ENCODE measurements around the gene BEND2.

BEND2 gene

GRCh38 chrX:18206657-18207056 is 14.0 kb downstream of the BEND2 start:
- no peak for DNase-seq (ENCODE audit: low read depth)
- TF ChIP-seq CTCF (IDR thresholded peaks at IDR 0.05; ENCODE audit: low read depth, low read length, missing control alignments), result no peak
- no peak overlapping the region for H3K4me3 ChIP-seq (ENCODE audit: low read depth, low read length)
- in situ Hi-C loops (cut with HindIII; ENCODE audit: low sequenced_read_pairs), result no loop called here

- no peak overlapping the region for H3K4me3 ChIP-seq (ENCODE audit: low read depth, low read length)
- TF ChIP-seq CTCF (IDR thresholded peaks at IDR 0.05; ENCODE audit: low read depth, low read length, missing control alignments), result no peak
- in situ Hi-C loops (cut with HindIII; ENCODE audit: low sequenced_read_pairs), result no loop called here
- DNase-seq (ENCODE audit: low read depth), result no peak
Measured at GRCh38 chrX:18203631-18204030, 17.1 kb downstream of the BEND2 start.

- in situ Hi-C loops (cut with HindIII; ENCODE audit: low sequenced_read_pairs), result no loop called here
- no peak overlapping the region for H3K4me3 ChIP-seq (ENCODE audit: low read depth, low read length)
- DNase-seq (ENCODE audit: low read depth), result no peak
- TF ChIP-seq CTCF (IDR thresholded peaks at IDR 0.05; ENCODE audit: low read depth, low read length, missing control alignments), result no peak
Measured at GRCh38 chrX:18194688-18195087, 26.0 kb downstream of the BEND2 start.

- no peak overlapping the region for H3K4me3 ChIP-seq (ENCODE audit: low read depth, low read length)
- in situ Hi-C loops (cut with HindIII; ENCODE audit: low sequenced_read_pairs), result no loop called here
- TF ChIP-seq CTCF (IDR thresholded peaks at IDR 0.05; ENCODE audit: low read depth, low read length, missing control alignments), result no peak
- no peak for DNase-seq (ENCODE audit: low read depth)
Measured at GRCh38 chrX:18179446-18179845, 41.2 kb downstream of the BEND2 start.

- H3K4me3 ChIP-seq (ENCODE audit: low read depth, low read length), result no peak overlapping the region
- TF ChIP-seq CTCF (IDR thresholded peaks at IDR 0.05; ENCODE audit: low read depth, low read length, missing control alignments), result no peak
- in situ Hi-C loops (cut with HindIII; ENCODE audit: low sequenced_read_pairs), result no loop called here
- DNase-seq (ENCODE audit: low read depth), result no peak
Measured at GRCh38 chrX:18174971-18175370, 45.7 kb downstream of the BEND2 start.

- no peak for DNase-seq (ENCODE audit: low read depth)
- in situ Hi-C loops (cut with HindIII; ENCODE audit: low sequenced_read_pairs), result no loop called here
- H3K4me3 ChIP-seq (ENCODE audit: low read depth, low read length), result no peak overlapping the region
- TF ChIP-seq CTCF (IDR thresholded peaks at IDR 0.05; ENCODE audit: low read depth, low read length, missing control alignments), result no peak
Measured at GRCh38 chrX:18174209-18174608, 46.5 kb downstream of the BEND2 start.
